A549 (cell line): ENCODE data around the gene TNPO2. TPM values are rescaled to one million over a fixed set of nuclear protein-coding genes. Genes with fewer than 3 reads are reported as not detected.

ENCODE experiments used
- ATAC-seq, 2 experiments: fragments of 200-7000 bp in 1 of 2; fragments of >200 bp in 1 of 2; cut with Nextera tagmentation in 1 of 2; cut with Tn5 transposase in 1 of 2; 3 replicates each; pipeline versions ENCODE4 v1.8.0 to v1.9.1; 2018 to 2020; ENCODE audit warnings: mild to moderate bottlenecking in 1 of 2, moderate library complexity in 1 of 2
- CTCF ChIA-PET: fragments of 300-600 bp; sonication (Branson Sonifier 250); formaldehyde crosslinking; extraction: SDS; loops from one replicate; lab custom pipeline; 2021; ENCODE audit warnings: antibody characterized with exemption, inconsistent platforms; lab: Yijun Ruan, JAX
- POLR2A ChIA-PET: fragments of 350-600 bp; formaldehyde crosslinking; extraction: SDS; loops from one replicate; lab custom pipeline; 2021; ENCODE audit warnings: antibody characterized with exemption, inconsistent platforms; lab: Yijun Ruan, JAX
- DNase-seq, 2 experiments: peaks; one replicate each; pipeline versions ENCODE4 v3.0.0 to v3.0.0-alpha.2; 2011 to 2016; ENCODE audit warnings: low read depth in 1 of 2, low spot score in 1 of 2
- FAIRE-seq: peaks from 2 replicates; lab custom pipeline; 2011; peaks lifted over from hg19 to GRCh38; lab: Jason Lieb, UNC
- H3K27ac ChIP-seq, 2 experiments: fragments of >200 bp; sonication (Bioruptor Twin); formaldehyde crosslinking; 3 replicates each; pipeline ENCODE4 v1.5.1; 2016 to 2017
- H3K4me1 ChIP-seq: fragments of >200 bp; sonication (Bioruptor Twin); formaldehyde crosslinking; 3 replicates; pipeline ENCODE4 v1.6.1; 2016
- H3K4me2 ChIP-seq: fragments of >200 bp; sonication (Bioruptor Twin); formaldehyde crosslinking; 3 replicates; pipeline ENCODE4 v1.6.1; 2016
- H3K4me3 ChIP-seq: fragments of >200 bp; sonication (Bioruptor Twin); formaldehyde crosslinking; 3 replicates; pipeline ENCODE4 v1.5.1; 2016
- H3K9me3 ChIP-seq: fragments of >200 bp; sonication (Bioruptor Twin); formaldehyde crosslinking; 3 replicates; pipeline ENCODE4 v1.6.1; 2016
- CHD4 ChIP-seq: fragments of 200-600 bp; sonication (generic); IDR thresholded peaks from 2 replicates; pipeline ENCODE4 v1.6.1; 2016; ENCODE audit warnings: antibody characterized with exemption, mild to moderate bottlenecking, borderline replicate concordance
- EHF ChIP-seq: fragments of 250-450 bp; sonication (Bioruptor Pico); IDR thresholded peaks from 2 replicates; pipeline ENCODE4 v1.5.0; 2020; ENCODE audit warnings: mild to moderate bottlenecking
- EP300 ChIP-seq, 2 experiments: fragments of >200 bp; sonication (Bioruptor Twin); formaldehyde crosslinking; IDR thresholded peaks; 2 replicates in 1 of 2; 3 replicates in 1 of 2; pipeline ENCODE4 v1.6.1; 2016 to 2017
- ESRRA ChIP-seq: fragments of 150-350 bp; IDR thresholded peaks from 2 replicates; pipeline ENCODE4 v1.6.1; 2014; ENCODE audit warnings: mild to moderate bottlenecking, low read length, borderline replicate concordance
- HEYL ChIP-seq: fragments of 250-450 bp; sonication (Bioruptor Pico); IDR thresholded peaks from 2 replicates; pipeline ENCODE4 v1.8.0; 2021; ENCODE audit warnings: mild to moderate bottlenecking, moderate library complexity
- HOXA7 ChIP-seq: fragments of 250-450 bp; sonication (Bioruptor Pico); IDR thresholded peaks from 2 replicates; pipeline ENCODE4 v1.5.0; 2020; ENCODE audit warnings: mild to moderate bottlenecking, moderate library complexity
- HOXB5 ChIP-seq: fragments of 250-450 bp; sonication (Bioruptor Pico); IDR thresholded peaks from 2 replicates; pipeline ENCODE4 v1.5.0; 2020; ENCODE audit warnings: mild to moderate bottlenecking, moderate library complexity
- KDM1A ChIP-seq: fragments of 200-600 bp; sonication (generic); IDR thresholded peaks from 2 replicates; pipeline ENCODE4 v1.6.1; 2016; ENCODE audit warnings: low read depth, mild to moderate bottlenecking
- KDM5A ChIP-seq: fragments of 200-600 bp; sonication (generic); IDR thresholded peaks from 2 replicates; pipeline ENCODE4 v1.6.1; 2016; ENCODE audit warnings: antibody characterized with exemption, mild to moderate bottlenecking
- NFE2L2 ChIP-seq: fragments of 150-350 bp; conservative IDR thresholded peaks from 2 replicates; pipeline ENCODE4 v1.6.1; 2014; ENCODE audit warnings: low read length
- NPAS2 ChIP-seq: fragments of 250-450 bp; sonication (Bioruptor Pico); IDR thresholded peaks from 2 replicates; pipeline ENCODE4 v1.8.0; 2022; ENCODE audit warnings: mild to moderate bottlenecking, moderate library complexity, borderline replicate concordance
- PHF8 ChIP-seq: fragments of 200-600 bp; sonication (generic); IDR thresholded peaks from 2 replicates; pipeline ENCODE4 v1.6.1; 2016; ENCODE audit warnings: low read depth, mild to moderate bottlenecking, antibody characterized with exemption, moderate library complexity, borderline replicate concordance
- TFCP2L1 ChIP-seq: fragments of 250-450 bp; sonication (Bioruptor Pico); IDR thresholded peaks from 2 replicates; pipeline ENCODE4 v1.5.0; 2021; ENCODE audit warnings: mild to moderate bottlenecking
- TP53 ChIP-seq: fragments of 250-450 bp; sonication (Bioruptor Pico); IDR thresholded peaks from 2 replicates; pipeline ENCODE4 v1.5.0; 2021; ENCODE audit warnings: mild to moderate bottlenecking, moderate library complexity
- ZSCAN20 ChIP-seq: fragments of 250-450 bp; sonication (Bioruptor Pico); IDR thresholded peaks from 2 replicates; pipeline ENCODE4 v1.8.0; 2022; ENCODE audit warnings: mild to moderate bottlenecking, moderate library complexity
- WGBS: methylation state at CpG from one replicate; pipeline ENCODE4 v1.1.6; 2017; ENCODE audit errors: missing lambda C conversion rate; 5-methylcytosine and 5-hydroxymethylcytosine counted together
- polyA plus RNA-seq, 4 experiments: library from polyadenylated mRNA; depleted of rRNA in 3 of 4; stranded (reverse); fragments of >200 nt; fragmentation: RNase III in 1 of 4; extraction: RNeasy Plus Mini Kit Qiagen cat#74134 plus additional on column Dnase treatment in 1 of 4; gene quantifications; 2 replicates in 3 of 4; 3 replicates in 1 of 4; pipeline ENCODE4 v1.2.3, GENCODE V29; 2011 to 2017
- TF ChIP-seq, protein P1 (sequence below): IDR thresholded peaks from 2 replicates; pipeline ENCODE4 v1.6.1; 2012; ENCODE audit warnings: low read depth, borderline replicate concordance
- TF ChIP-seq, protein P2 (sequence below): IDR thresholded peaks from 2 replicates; pipeline ENCODE4 v1.6.1; 2012
- TF ChIP-seq, protein P3 (sequence below): fragments of >200 bp; sonication (Bioruptor Twin); formaldehyde crosslinking; IDR thresholded peaks from 3 replicates; pipeline ENCODE4 v1.5.1; 2016
- TF ChIP-seq, protein P4 (sequence below): fragments of 450-650 bp; IDR thresholded peaks from 2 replicates; pipeline ENCODE4 v1.6.1; 2014; ENCODE audit warnings: antibody characterized with exemption

The TNPO2 gene
- polyA plus RNA-seq, 2 of the 4 experiments (the other 2 are of a cell fraction) = 33.7 to 41.0 TPM

DNA sequence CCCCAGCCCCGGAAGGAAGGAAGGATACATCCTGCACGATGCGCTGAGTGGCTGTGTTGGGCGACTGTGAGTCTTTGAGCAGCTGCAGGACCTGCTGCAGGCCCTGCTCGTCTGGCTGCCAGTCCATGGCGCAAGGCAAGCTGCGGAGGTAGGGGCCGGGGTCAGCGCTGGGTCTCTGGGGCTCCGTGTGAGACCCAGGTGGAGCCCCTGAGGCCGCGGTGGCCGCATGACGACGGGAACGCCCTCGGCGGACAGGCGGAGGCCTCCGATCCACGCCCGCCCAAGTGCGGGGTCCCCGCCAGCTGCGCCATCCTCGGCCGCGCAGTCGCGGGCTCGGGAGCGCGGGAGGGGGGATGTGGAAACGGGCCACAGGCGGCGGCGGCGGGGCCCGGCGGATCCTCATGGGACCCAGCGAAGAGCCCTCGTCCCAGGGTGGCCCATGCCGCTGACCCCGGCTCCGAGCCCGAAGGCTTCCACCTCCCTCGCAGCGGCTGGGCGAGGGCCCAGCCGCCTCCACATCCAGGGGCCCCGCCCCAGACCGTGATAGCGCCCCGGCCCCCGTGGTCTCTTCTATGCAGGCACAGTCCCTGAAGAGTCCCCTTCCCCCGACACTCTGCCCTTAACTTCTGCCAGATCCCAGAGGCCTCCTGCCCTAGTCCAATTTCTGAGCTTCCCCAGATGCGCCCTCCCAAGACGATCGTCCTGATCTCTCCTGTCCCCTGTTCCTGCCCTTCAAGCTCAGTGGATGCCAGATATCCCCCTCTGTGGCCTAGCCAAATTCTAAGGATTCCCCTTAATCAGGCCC lies 2.7 kb downstream of the TNPO2 start (continued):
- no peak for TF ChIP-seq NPAS2 (CRISPR knock-in tag)
- no peak for TF ChIP-seq TFCP2L1 (CRISPR knock-in tag)
- no peak for TF ChIP-seq CHD4
- no peak for TF ChIP-seq HOXA7 (CRISPR knock-in tag)
- TF ChIP-seq NFE2L2 = no peak

DNA sequence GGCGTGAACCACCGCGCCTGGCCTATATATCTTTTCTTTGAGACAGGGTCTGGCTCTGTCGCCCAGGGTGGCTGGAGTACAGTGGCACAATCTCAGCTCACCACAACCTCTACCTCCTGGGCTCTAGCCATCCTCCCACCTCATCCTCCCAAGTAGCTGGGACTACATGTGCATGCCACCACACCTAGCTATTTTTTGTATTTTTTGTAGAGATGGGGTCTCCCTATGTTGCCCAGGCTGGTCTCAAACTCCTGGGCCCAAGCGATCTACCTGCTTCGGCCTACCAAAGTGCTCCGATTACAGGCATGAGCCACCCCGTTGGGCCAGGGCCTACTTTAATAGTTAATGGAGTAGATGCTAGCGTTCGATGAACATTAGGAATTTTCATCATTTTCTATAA lies 3.4 kb downstream of the TNPO2 start:
- peaks cover 10% of the 10 kb centered on the region; the same call in 1 of the 3 replicates for H3K4me1 ChIP-seq
- DNase-seq = no peak
- ChIA-PET CTCF (interaction anchor here (1.1 to 2.6 kb wide), 3 partner anchors 25 to 46 kb away, joined by 3 to 8 read pairs (median 5); no protein-coding TSS in a partner anchor), POLR2A (no interaction called here)
- ATAC-seq = no peak
- no peak overlapping the region for H3K4me2 ChIP-seq
- H3K9me3 ChIP-seq = no peaks in the 10 kb centered on the region
- no peak overlapping the region for H3K4me3 ChIP-seq
- FAIRE-seq = no peak
- 96% methylated on average over 10 of the region's 10 CpGs for WGBS
- TF ChIP-seq EHF (CRISPR knock-in tag) (no peak), KDM1A (no peak), HEYL (CRISPR knock-in tag) (no peak), TP53 (CRISPR knock-in tag) (no peak), EP300 (IDR thresholded peaks at IDR 0.05) (no peak), PHF8 (no peak), ZSCAN20 (CRISPR knock-in tag) (no peak), ESRRA (no peak), HOXB5 (CRISPR knock-in tag) (no peak)
- TF ChIP-seq, protein P1, sequence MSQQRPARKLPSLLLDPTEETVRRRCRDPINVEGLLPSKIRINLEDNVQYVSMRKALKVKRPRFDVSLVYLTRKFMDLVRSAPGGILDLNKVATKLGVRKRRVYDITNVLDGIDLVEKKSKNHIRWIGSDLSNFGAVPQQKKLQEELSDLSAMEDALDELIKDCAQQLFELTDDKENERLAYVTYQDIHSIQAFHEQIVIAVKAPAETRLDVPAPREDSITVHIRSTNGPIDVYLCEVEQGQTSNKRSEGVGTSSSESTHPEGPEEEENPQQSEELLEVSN = no peak
- TF ChIP-seq, protein P2, sequence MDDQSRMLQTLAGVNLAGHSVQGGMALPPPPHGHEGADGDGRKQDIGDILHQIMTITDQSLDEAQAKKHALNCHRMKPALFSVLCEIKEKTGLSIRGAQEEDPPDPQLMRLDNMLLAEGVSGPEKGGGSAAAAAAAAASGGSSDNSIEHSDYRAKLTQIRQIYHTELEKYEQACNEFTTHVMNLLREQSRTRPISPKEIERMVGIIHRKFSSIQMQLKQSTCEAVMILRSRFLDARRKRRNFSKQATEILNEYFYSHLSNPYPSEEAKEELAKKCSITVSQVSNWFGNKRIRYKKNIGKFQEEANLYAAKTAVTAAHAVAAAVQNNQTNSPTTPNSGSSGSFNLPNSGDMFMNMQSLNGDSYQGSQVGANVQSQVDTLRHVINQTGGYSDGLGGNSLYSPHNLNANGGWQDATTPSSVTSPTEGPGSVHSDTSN = no peak
- TF ChIP-seq, protein P3, sequence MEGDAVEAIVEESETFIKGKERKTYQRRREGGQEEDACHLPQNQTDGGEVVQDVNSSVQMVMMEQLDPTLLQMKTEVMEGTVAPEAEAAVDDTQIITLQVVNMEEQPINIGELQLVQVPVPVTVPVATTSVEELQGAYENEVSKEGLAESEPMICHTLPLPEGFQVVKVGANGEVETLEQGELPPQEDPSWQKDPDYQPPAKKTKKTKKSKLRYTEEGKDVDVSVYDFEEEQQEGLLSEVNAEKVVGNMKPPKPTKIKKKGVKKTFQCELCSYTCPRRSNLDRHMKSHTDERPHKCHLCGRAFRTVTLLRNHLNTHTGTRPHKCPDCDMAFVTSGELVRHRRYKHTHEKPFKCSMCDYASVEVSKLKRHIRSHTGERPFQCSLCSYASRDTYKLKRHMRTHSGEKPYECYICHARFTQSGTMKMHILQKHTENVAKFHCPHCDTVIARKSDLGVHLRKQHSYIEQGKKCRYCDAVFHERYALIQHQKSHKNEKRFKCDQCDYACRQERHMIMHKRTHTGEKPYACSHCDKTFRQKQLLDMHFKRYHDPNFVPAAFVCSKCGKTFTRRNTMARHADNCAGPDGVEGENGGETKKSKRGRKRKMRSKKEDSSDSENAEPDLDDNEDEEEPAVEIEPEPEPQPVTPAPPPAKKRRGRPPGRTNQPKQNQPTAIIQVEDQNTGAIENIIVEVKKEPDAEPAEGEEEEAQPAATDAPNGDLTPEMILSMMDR = no peak
- TF ChIP-seq, protein P4, sequence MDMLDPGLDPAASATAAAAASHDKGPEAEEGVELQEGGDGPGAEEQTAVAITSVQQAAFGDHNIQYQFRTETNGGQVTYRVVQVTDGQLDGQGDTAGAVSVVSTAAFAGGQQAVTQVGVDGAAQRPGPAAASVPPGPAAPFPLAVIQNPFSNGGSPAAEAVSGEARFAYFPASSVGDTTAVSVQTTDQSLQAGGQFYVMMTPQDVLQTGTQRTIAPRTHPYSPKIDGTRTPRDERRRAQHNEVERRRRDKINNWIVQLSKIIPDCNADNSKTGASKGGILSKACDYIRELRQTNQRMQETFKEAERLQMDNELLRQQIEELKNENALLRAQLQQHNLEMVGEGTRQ = no peak
- no peak overlapping the region for H3K27ac ChIP-seq

DNA sequence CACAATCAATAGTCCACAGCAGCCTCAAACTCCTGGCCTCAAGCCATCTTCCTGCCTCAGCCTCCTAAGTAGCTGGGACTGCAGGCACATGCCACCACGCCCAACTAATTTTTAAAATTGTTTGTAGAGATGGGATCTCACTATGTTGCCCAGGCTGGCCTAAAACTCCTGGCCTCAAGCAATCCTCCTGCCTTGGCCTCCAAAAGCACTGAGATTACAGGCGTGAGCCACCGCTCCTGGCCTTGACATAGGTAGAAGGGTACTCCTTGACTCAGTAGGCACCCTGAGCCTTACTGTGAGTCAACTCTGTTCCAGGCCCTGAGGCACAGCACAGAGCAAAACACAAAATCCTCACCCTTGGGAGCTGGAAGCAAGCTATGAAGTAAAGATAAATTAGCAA lies 7.8 kb downstream of the TNPO2 start:
- CTCF ChIA-PET = interaction anchor here (1.1 to 7.4 kb wide), 6 partner anchors 21 to 132 kb away, joined by 3 to 46 read pairs (median 4); no protein-coding TSS in a partner anchor
- Histone ChIP-seq H3K4me2 (no peak overlapping the region), H3K27ac (no peak overlapping the region), H3K4me1 (peaks cover 5% of the 10 kb centered on the region; the same call in 1 of the 3 replicates), H3K4me3 (no peak overlapping the region), H3K9me3 (no peaks in the 10 kb centered on the region)
- FAIRE-seq (no peak), ATAC-seq (no peak), DNase-seq (no peak)
- no peak for TF ChIP-seq CHD4
- no peak for TF ChIP-seq KDM5A
- TF ChIP-seq NFE2L2 = no peak
- POLR2A ChIA-PET = no interaction called here
- 82% methylated on average over 3 of the region's 3 CpGs for WGBS
